Liver (tissue), 3 donors: Measurements from ENCODE around the gene SEL1L2.

Source experiments
- CTCF ChIP-seq: fragments of 150-350 bp; IDR thresholded peaks from 2 replicates; pipeline ENCODE4 v1.5.1; 2017; ENCODE audit warnings: improper control_type of control experiment, low read depth, low read length; ENCODE audit not compliant: missing input control
- EGR1 ChIP-seq, 2 donors: IDR thresholded peaks; 2 replicates each; pipeline ENCODE4 v1.6.1; 2016 to 2018; ENCODE audit warnings: antibody characterized with exemption in 2 of 2, low read depth in 2 of 2
- FOXA1 ChIP-seq: IDR thresholded peaks from 2 replicates; pipeline ENCODE4 v1.6.1; 2016; ENCODE audit warnings: antibody characterized with exemption
- GABPA ChIP-seq, 2 donors: IDR thresholded peaks in 1 of 2; conservative IDR thresholded peaks in 1 of 2; 2 replicates each; pipeline ENCODE4 v1.6.1; 2016; ENCODE audit warnings: antibody characterized with exemption in 2 of 2, mild to moderate bottlenecking in 1 of 2, moderate library complexity in 1 of 2
- JUND ChIP-seq, 2 donors: IDR thresholded peaks; 2 replicates each; pipeline ENCODE4 v1.6.1; 2016; ENCODE audit warnings: antibody characterized with exemption in 2 of 2
- MAX ChIP-seq: IDR thresholded peaks from 2 replicates; pipeline ENCODE4 v1.6.1; 2016; ENCODE audit warnings: antibody characterized with exemption
- NR2F2 ChIP-seq: IDR thresholded peaks from 2 replicates; pipeline ENCODE4 v1.6.1; 2016; ENCODE audit warnings: antibody characterized with exemption
- RAD21 ChIP-seq, 2 donors: IDR thresholded peaks; 2 replicates each; pipeline ENCODE4 v1.6.1; 2016; ENCODE audit warnings: antibody characterized with exemption in 2 of 2, mild to moderate bottlenecking in 2 of 2
- REST ChIP-seq: IDR thresholded peaks from 2 replicates; pipeline ENCODE4 v1.6.1; 2016; ENCODE audit warnings: antibody characterized with exemption, mild to moderate bottlenecking
- SP1 ChIP-seq: IDR thresholded peaks from 2 replicates; pipeline ENCODE4 v1.6.1; 2018; ENCODE audit warnings: antibody characterized with exemption, mild to moderate bottlenecking
- TAF1 ChIP-seq: conservative IDR thresholded peaks from 2 replicates; pipeline ENCODE4 v1.6.1; 2016; ENCODE audit warnings: antibody characterized with exemption, mild to moderate bottlenecking
- YY1 ChIP-seq: IDR thresholded peaks from 2 replicates; pipeline ENCODE4 v1.6.1; 2016; ENCODE audit warnings: antibody characterized with exemption, mild to moderate bottlenecking
- ZBTB33 ChIP-seq: IDR thresholded peaks from 2 replicates; pipeline ENCODE4 v1.6.1; 2016; ENCODE audit warnings: antibody characterized with exemption
- donor health status: healthy.
- donor health status: healthy.

- TF ChIP-seq SP1 (no peak), JUND (IDR thresholded peaks at IDR 0.05) (no peak), CTCF (no peak), GABPA (IDR thresholded peaks at IDR 0.05 in 1 of 2, conservative IDR thresholded peaks at IDR 0.05 in 1 of 2) (no peak), REST (no peak), RAD21 (IDR thresholded peaks at IDR 0.05) (no peak), FOXA1 (no peak), TAF1 (no peak), YY1 (no peak), NR2F2 (no peak), EGR1 (IDR thresholded peaks at IDR 0.05; ENCODE audit: low read depth in 2 of 2) (no peak), MAX (no peak), ZBTB33 (no peak)
These were observed 85.6 kb downstream of the SEL1L2 start for GRCh38 chr20:13904766-13905165.
